ENCODE results near the gene SLC25A25.
"Not testable (repeated sequence)": the region's sequence is repeated elsewhere in the genome, so short reads cannot be mapped to it uniquely, and the experiment has no call there.

Gene SLC25A25

DNA sequence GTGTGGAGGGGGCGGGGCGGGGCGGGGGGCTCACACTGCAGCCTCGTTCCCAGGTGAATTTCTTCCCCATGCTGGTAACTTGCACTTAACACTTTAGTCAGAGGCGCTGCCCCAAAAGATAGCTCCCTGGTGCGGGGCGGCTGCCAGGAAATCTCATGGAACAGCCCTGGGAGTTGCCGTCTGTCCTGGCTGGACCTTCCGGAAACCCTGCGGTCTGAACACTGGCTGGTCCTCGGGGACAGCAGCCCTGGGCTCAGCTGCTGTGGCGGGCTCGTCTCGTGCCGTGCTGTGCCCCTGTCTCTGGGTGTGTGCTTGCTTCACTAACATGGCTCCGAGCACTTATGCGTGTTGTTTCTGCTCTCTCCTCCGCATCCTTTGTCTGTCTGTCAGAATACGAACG is 33.7 kb downstream of the SLC25A25 start:
- DNase-seq (no peak), ATAC-seq (replicated peaks) (no peak)
- no peak overlapping the region for H3K4me3 Mint-ChIP-seq
- no peak overlapping the region for H3K27ac Mint-ChIP-seq
- H3K9me3 Mint-ChIP-seq, result no peaks in the 10 kb centered on the region
- H3K27me3 Mint-ChIP-seq, result no peaks in the 10 kb centered on the region
- H3K4me1 Mint-ChIP-seq, result peaks cover 26 to 52% of the 10 kb centered on the region in 2 donors
- H3K36me3 Mint-ChIP-seq, result peaks cover 51 to 57% of the 10 kb centered on the region in 2 donors

DNA sequence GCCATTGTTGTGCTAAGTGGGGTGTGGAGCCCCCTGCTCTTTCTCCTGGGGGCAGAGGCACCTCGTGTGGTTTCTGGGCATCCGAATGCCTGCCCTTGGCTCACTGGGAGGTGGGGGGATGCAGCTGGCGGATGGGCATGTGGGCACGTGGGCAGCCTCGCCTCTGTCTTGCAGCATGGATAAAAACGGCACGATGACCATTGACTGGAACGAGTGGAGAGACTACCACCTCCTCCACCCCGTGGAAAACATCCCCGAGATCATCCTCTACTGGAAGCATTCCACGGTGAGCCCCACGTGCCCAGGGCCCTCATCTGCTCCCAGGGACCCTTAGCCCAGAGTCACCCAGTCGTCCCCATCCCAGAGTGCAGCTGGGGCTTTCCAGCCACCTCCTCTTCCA is 34.2 kb downstream of the SLC25A25 start:
- peak overlapping the region; percentile 69 for H3K27ac Mint-ChIP-seq
- no peak overlapping the region for H3K4me3 Mint-ChIP-seq
- no peak for ATAC-seq (replicated peaks)
- no peak for DNase-seq
- peaks cover 55 to 62% of the 10 kb centered on the region in 2 donors for H3K36me3 Mint-ChIP-seq
- H3K9me3 Mint-ChIP-seq, result no peaks in the 10 kb centered on the region
- H3K27me3 Mint-ChIP-seq, result no peaks in the 10 kb centered on the region
- peaks cover 26 to 48% of the 10 kb centered on the region in 2 donors for H3K4me1 Mint-ChIP-seq

DNA sequence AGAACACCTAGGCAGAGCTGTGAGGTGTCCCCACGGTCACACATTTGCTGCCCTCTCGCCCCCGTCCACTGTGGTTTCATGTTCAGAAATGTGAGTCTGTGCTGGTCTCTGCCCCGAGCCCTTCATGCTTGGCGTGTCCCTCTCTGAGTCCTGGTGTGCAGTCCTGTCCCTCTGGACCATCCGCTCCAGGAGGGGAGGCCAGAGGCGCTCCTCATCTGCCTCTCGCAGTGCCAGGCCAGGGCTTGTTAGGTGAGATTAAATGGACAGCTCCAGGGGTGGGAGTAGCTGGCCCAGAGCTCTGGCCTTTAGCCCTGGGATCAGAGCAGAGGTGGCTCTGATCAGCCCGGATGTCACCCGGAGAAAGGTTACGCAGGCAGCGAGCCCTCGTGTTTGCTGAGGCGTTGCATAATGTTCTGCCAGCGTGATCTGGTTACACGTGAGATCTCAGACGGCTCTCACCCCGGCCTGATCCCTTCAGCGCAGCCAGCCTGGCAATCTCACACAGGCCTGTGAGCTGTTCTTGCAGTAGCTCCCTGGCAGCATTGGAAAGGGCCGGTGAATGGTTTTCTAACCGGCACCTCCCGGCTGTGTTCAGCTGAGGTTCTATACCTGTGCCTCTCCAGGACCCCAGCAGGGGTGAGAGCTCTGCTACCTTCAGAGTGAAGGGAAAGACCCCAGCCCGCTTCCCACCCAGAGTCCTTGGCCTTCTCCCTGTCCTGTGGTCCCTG is 35.0 kb downstream of the SLC25A25 start:
- Mint-ChIP-seq H3K27me3 (no peaks in the 10 kb centered on the region), H3K4me1 (peaks cover 25 to 44% of the 10 kb centered on the region in 2 donors), H3K27ac (peak overlapping the region; percentile 77), H3K4me3 (no peak overlapping the region), H3K36me3 (peaks cover 58 to 68% of the 10 kb centered on the region in 2 donors), H3K9me3 (no peaks in the 10 kb centered on the region)
- ATAC-seq (replicated peaks) (no peak), DNase-seq (no peak)

- H3K4me3 Mint-ChIP-seq, result no peak overlapping the region
- peaks cover 54 to 65% of the 10 kb centered on the region in 2 donors for H3K36me3 Mint-ChIP-seq
- ATAC-seq (replicated peaks) (peak in 1 of 2 donors; percentile 32), DNase-seq (no peak)
- H3K9me3 Mint-ChIP-seq, result no peaks in the 10 kb centered on the region
- H3K27me3 Mint-ChIP-seq, result no peaks in the 10 kb centered on the region
- H3K27ac Mint-ChIP-seq, result peak overlapping the region; percentile 77
- H3K4me1 Mint-ChIP-seq, result peaks cover 22 to 38% of the 10 kb centered on the region in 2 donors
Observed at GRCh38 chr9:128103589-128103962, 35.5 kb downstream of the SLC25A25 start.

DNA sequence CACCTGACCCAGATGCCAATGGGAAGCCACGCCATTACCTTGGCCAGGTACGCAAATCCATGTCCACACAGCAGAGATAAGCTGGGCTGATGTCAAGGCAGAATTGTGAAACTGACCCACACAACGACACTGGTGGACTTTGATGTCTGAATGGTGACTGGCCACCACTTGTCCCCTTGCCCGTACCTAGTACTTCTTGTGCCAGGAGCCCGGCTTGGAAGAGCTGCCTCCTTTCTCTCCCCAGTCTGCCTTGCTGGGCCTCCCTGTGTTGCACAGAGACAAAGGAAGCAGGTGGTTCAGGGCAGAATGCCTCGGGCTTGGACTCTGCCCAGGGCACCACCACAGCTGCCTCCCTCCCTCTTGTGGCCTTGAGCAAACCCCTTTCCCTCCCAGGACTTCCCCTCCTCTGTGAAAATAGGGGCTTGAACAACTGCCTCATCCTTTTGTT is 36.2 kb downstream of the SLC25A25 start:
- Mint-ChIP-seq H3K27me3 (no peaks in the 10 kb centered on the region), H3K36me3 (peaks cover 52 to 59% of the 10 kb centered on the region in 2 donors), H3K4me3 (no peak overlapping the region), H3K4me1 (peaks cover 18 to 32% of the 10 kb centered on the region in 2 donors), H3K27ac (peak overlapping the region; percentile 65), H3K9me3 (no peaks in the 10 kb centered on the region)
- ATAC-seq (replicated peaks) (no peak), DNase-seq (no peak)

- no peak for ATAC-seq (replicated peaks)
- no peak overlapping the region for H3K4me3 Mint-ChIP-seq
- peaks cover 18 to 29% of the 10 kb centered on the region in 2 donors for H3K4me1 Mint-ChIP-seq
- H3K36me3 Mint-ChIP-seq, result peaks cover 54 to 67% of the 10 kb centered on the region in 2 donors
- no peaks in the 10 kb centered on the region for H3K9me3 Mint-ChIP-seq
- peak overlapping the region; percentile 56 for H3K27ac Mint-ChIP-seq
- DNase-seq, result no peak
- H3K27me3 Mint-ChIP-seq, result no peaks in the 10 kb centered on the region
Observed at GRCh38 chr9:128105538-128106175, 37.6 kb downstream of the SLC25A25 start.

DNA sequence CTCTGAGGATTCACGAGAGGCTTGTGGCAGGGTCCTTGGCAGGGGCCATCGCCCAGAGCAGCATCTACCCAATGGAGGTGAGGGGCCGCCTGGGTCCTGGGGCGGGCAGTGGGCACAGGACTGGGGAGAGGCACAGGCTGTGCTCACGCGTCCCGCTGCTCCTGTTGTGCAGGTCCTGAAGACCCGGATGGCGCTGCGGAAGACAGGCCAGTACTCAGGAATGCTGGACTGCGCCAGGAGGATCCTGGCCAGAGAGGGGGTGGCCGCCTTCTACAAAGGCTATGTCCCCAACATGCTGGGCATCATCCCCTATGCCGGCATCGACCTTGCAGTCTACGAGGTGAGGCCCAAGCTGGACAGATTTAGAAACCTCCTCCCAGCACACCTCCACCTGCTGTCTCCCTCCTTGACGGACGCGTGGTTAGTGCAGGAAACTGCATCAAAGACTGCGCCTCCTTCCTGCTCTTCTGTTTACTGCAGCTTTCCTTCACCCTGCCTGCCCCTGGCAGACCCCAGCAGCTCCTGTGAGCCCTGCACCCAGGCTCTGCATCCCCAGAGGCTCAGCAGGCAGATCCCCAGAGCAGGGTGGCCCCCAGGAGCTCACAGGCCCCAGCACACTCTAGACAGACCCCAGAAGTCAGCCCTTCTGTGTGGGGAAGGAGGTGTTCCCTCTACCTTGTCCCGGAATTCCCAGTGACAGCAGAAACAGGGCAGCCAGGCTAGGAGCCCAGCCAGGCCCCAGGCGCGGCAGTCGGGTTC is 38.3 kb downstream of the SLC25A25 start:
- Mint-ChIP-seq H3K27me3 (no peaks in the 10 kb centered on the region), H3K9me3 (no peaks in the 10 kb centered on the region), H3K4me3 (no peak overlapping the region), H3K36me3 (peaks cover 48 to 68% of the 10 kb centered on the region in 2 donors), H3K4me1 (peaks cover 21 to 24% of the 10 kb centered on the region in 2 donors), H3K27ac (peak overlapping the region; percentile 60)
- DNase-seq (no peak), ATAC-seq (replicated peaks) (peak in 1 of 2 donors; percentile 5)

GRCh38 chr9:128106940-128107467 is 39.0 kb downstream of the SLC25A25 start:
- peak overlapping the region; percentile 79 for H3K27ac Mint-ChIP-seq
- H3K36me3 Mint-ChIP-seq, result peaks cover 44 to 68% of the 10 kb centered on the region in 2 donors
- no peak overlapping the region for H3K4me3 Mint-ChIP-seq
- DNase-seq (no peak), ATAC-seq (replicated peaks) (peak in 1 of 2 donors; percentile 11)
- no peaks in the 10 kb centered on the region for H3K9me3 Mint-ChIP-seq
- H3K4me1 Mint-ChIP-seq, result peaks cover 21% of the 10 kb centered on the region in 2 donors
- no peaks in the 10 kb centered on the region for H3K27me3 Mint-ChIP-seq

DNA sequence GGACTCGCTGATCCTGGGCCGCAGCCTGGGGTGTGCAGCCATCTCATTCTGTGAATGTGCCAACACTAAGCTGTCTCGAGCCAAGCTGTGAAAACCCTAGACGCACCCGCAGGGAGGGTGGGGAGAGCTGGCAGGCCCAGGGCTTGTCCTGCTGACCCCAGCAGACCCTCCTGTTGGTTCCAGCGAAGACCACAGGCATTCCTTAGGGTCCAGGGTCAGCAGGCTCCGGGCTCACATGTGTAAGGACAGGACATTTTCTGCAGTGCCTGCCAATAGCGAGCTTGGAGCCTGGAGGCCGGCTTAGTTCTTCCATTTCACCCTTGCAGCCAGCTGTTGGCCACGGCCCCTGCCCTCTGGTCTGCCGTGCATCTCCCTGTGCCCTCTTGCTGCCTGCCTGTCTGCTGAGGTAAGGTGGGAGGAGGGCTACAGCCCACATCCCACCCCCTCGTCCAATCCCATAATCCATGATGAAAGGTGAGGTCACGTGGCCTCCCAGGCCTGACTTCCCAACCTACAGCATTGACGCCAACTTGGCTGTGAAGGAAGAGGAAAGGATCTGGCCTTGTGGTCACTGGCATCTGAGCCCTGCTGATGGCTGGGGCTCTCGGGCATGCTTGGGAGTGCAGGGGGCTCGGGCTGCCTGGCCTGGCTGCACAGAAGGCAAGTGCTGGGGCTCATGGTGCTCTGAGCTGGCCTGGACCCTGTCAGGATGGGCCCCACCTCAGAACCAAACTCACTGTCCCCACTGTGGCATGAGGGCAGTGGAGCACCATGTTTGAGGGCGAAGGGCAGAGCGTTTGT is 39.6 kb downstream of the SLC25A25 start:
- no peaks in the 10 kb centered on the region for H3K9me3 Mint-ChIP-seq
- no peak for DNase-seq
- peak overlapping the region in 1 of 2 donors; percentile 60 for H3K4me3 Mint-ChIP-seq
- peaks cover 16 to 17% of the 10 kb centered on the region in 2 donors for H3K4me1 Mint-ChIP-seq
- H3K36me3 Mint-ChIP-seq, result peaks cover 39 to 62% of the 10 kb centered on the region in 2 donors
- H3K27me3 Mint-ChIP-seq, result no peaks in the 10 kb centered on the region
- peak overlapping the region; percentile 80 for H3K27ac Mint-ChIP-seq
- ATAC-seq (replicated peaks), result no peak

GRCh38 chr9:128108269-128109049 is 40.4 kb downstream of the SLC25A25 start:
- no peak for DNase-seq
- peak overlapping the region; percentile 80 for H3K27ac Mint-ChIP-seq
- peaks cover 11 to 12% of the 10 kb centered on the region in 2 donors for H3K4me1 Mint-ChIP-seq
- H3K36me3 Mint-ChIP-seq, result peaks cover 41 to 64% of the 10 kb centered on the region in 2 donors
- no peak for ATAC-seq (replicated peaks)
- no peaks in the 10 kb centered on the region for H3K27me3 Mint-ChIP-seq
- H3K4me3 Mint-ChIP-seq, result no peak overlapping the region
- H3K9me3 Mint-ChIP-seq, result no peaks in the 10 kb centered on the region

GRCh38 chr9:128109050-128109709 is 41.1 kb downstream of the SLC25A25 start:
- H3K9me3 Mint-ChIP-seq, result no peaks in the 10 kb centered on the region
- H3K4me1 Mint-ChIP-seq, result peaks cover 10 to 15% of the 10 kb centered on the region in 2 donors
- peak overlapping the region; percentile 1 for H3K27ac Mint-ChIP-seq
- ATAC-seq (replicated peaks), result no peak
- no peaks in the 10 kb centered on the region for H3K27me3 Mint-ChIP-seq
- H3K36me3 Mint-ChIP-seq, result peaks cover 43 to 64% of the 10 kb centered on the region in 2 donors
- no peak for DNase-seq
- no peak overlapping the region for H3K4me3 Mint-ChIP-seq

- not testable (repeated sequence) for ATAC-seq (replicated peaks); H3K27me3 Mint-ChIP-seq; H3K4me3 Mint-ChIP-seq; H3K9me3 Mint-ChIP-seq; DNase-seq
- Mint-ChIP-seq H3K36me3 (peaks cover 41 to 65% of the 10 kb centered on the region in 2 donors), H3K27ac (peak overlapping the region; percentile 65), H3K4me1 (peaks cover 32 to 40% of the 10 kb centered on the region in 2 donors)
Observed at GRCh38 chr9:128111726-128112125, 43.7 kb downstream of the SLC25A25 start.
